Glutamatergic neuron (in vitro differentiated cells): ENCODE measurements around the gene WT1. TPM values are rescaled to one million over a fixed set of nuclear protein-coding genes. Genes with fewer than 3 reads are reported as not detected.
"Not testable (repeated sequence)": the region's sequence is repeated elsewhere in the genome, so short reads cannot be mapped to it uniquely, and the experiment has no call there.

Source experiments
- DNase-seq: peaks from one replicate; pipeline ENCODE4 v3.0.0; 2022
- H3K27ac Mint-ChIP-seq: one replicate; pipeline ENCODE4 v1.8.0; 2020; ENCODE audit warnings: mild to moderate bottlenecking, mixed read lengths, inconsistent platforms; ENCODE audit not compliant: unreplicated experiment
- H3K27me3 Mint-ChIP-seq: one replicate; pipeline ENCODE4 v1.8.0; 2020; ENCODE audit warnings: mild to moderate bottlenecking, moderate library complexity, mixed read lengths, inconsistent platforms; ENCODE audit not compliant: unreplicated experiment
- H3K36me3 Mint-ChIP-seq: one replicate; pipeline ENCODE4 v1.8.0; 2020; ENCODE audit warnings: mild to moderate bottlenecking, mixed read lengths, inconsistent platforms; ENCODE audit not compliant: unreplicated experiment
- H3K4me1 Mint-ChIP-seq: one replicate; pipeline ENCODE4 v1.8.0; 2020; ENCODE audit warnings: mild to moderate bottlenecking, low read depth, mixed read lengths, inconsistent platforms; ENCODE audit not compliant: unreplicated experiment
- H3K4me3 Mint-ChIP-seq: one replicate; pipeline ENCODE4 v1.8.0; 2020; ENCODE audit warnings: mild to moderate bottlenecking, mixed read lengths, inconsistent platforms; ENCODE audit not compliant: unreplicated experiment
- H3K9me3 Mint-ChIP-seq: one replicate; pipeline ENCODE4 v1.8.0; 2020; ENCODE audit warnings: mild to moderate bottlenecking, moderate library complexity, mixed read lengths, inconsistent platforms; ENCODE audit not compliant: unreplicated experiment
- long read RNA-seq: library from polyadenylated mRNA; unstranded; transcript quantifications from one replicate; pipeline ENCODE4 v2.0.0, GENCODE V29; 2020; ENCODE audit not compliant: unreplicated experiment
- total RNA-seq: library from RNA; stranded (reverse); fragmentation: NEBNext Ultra II Directional; extraction: Animal tissue kit (Norgen Biotek cat#: 25700); gene quantifications from one replicate; pipeline ENCODE4 v1.2.1, GENCODE V29; 2021; ENCODE audit not compliant: unreplicated experiment
- TF ChIP-seq, protein P1 (sequence below): fragments of 200-600 bp; sonication (generic); IDR thresholded peaks from one replicate; pipeline ENCODE4 v1.5.0; 2021; ENCODE audit not compliant: partially characterized antibody, unreplicated experiment

Gene WT1
- total RNA-seq, result not detected
- long read RNA-seq, result 0 reads

DNA sequence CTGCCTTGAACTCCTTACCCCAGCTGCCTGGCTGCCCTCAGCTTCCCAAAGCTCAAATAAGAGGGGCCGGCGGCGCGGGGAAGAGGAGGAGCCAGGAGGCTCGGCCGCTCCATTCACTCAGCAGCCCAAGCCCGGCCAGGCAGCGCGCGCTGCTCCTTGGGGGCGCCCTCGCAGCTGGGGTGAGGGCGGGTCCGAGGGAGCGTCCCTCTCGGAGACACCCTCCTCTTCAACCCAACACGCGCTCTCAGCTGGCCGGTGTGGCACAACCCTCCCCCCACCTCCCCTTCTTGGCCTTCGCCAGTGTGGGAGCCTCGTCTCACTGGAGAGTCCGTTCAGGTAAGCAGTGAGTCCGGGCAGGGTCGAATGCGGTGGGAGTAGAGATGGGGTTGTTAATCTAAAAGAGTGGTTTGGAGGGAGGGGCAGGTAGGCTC, at the start of gene WT1:
Gene WT1 (minus strand): TSS at position 29 of the 431 bp plus-strand sequence.
- H3K27ac Mint-ChIP-seq, result no peak within 1 kb of the TSS
- H3K27me3 Mint-ChIP-seq, result peaks cover 41% of the 10 kb centered on the region
- H3K9me3 Mint-ChIP-seq, result peaks cover 27% of the 10 kb centered on the region
- TF ChIP-seq, protein P1, sequence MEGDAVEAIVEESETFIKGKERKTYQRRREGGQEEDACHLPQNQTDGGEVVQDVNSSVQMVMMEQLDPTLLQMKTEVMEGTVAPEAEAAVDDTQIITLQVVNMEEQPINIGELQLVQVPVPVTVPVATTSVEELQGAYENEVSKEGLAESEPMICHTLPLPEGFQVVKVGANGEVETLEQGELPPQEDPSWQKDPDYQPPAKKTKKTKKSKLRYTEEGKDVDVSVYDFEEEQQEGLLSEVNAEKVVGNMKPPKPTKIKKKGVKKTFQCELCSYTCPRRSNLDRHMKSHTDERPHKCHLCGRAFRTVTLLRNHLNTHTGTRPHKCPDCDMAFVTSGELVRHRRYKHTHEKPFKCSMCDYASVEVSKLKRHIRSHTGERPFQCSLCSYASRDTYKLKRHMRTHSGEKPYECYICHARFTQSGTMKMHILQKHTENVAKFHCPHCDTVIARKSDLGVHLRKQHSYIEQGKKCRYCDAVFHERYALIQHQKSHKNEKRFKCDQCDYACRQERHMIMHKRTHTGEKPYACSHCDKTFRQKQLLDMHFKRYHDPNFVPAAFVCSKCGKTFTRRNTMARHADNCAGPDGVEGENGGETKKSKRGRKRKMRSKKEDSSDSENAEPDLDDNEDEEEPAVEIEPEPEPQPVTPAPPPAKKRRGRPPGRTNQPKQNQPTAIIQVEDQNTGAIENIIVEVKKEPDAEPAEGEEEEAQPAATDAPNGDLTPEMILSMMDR, result no peak
- H3K4me3 Mint-ChIP-seq, result peak within 1 kb of the TSS; percentile 61
- DNase-seq, result peak; percentile 63
- peaks cover 6% of the 10 kb centered on the region for H3K4me1 Mint-ChIP-seq
- no peaks in the 10 kb centered on the region for H3K36me3 Mint-ChIP-seq

DNA sequence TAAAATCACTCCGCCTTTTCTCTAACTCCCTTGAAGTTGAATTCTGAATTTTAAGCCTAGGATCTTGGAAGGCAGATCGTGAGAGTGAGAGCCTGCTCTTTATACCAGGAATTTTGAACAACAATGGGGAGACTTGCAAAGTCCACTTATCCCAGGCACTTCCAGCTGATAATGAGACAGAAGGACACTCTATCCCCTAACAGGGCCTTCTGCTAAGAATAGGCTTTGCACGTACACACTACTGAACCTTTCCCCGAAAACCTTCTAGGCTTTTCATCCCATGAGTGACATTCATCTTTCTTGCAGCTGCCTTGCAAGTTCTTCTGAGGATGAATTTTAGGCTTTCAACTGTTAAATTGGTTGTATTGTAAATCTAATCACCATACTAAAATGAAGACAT, 44.0 kb upstream of the WT1 start:
- Mint-ChIP-seq H3K36me3 (no peaks in the 10 kb centered on the region), H3K27me3 (no peaks in the 10 kb centered on the region), H3K4me1 (peaks cover 2% of the 10 kb centered on the region), H3K27ac (no peak overlapping the region), H3K4me3 (no peak overlapping the region), H3K9me3 (no peaks in the 10 kb centered on the region)
- DNase-seq, result no peak
- TF ChIP-seq, protein P1, result no peak

DNA sequence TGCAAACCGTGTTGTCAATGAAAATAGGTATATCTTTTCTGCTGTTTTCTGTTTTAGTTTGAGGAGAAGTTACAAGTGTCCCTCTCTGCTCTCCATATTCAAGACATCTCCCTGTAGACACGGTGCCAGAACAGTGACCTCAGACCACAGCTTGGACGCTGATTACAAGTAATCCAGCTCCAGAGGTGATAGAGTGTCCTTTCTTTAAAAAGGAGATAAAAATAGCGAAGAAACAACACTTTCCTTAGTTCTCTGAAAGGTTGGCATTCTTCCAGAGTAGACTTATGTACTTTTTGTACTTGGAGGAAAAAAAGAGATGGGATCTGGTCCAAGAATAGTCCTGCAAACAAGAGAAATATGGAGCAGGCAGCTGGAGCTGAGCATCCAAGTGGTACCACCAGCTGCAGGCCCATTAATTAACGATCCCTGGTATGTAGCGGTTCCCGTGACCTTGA, 43.0 kb upstream of the WT1 start:
- no peak for DNase-seq
- H3K27ac Mint-ChIP-seq, result no peak overlapping the region
- H3K4me1 Mint-ChIP-seq, result peaks cover 2% of the 10 kb centered on the region
- H3K36me3 Mint-ChIP-seq, result no peaks in the 10 kb centered on the region
- H3K4me3 Mint-ChIP-seq, result no peak overlapping the region
- no peaks in the 10 kb centered on the region for H3K27me3 Mint-ChIP-seq
- TF ChIP-seq, protein P1, result no peak
- no peaks in the 10 kb centered on the region for H3K9me3 Mint-ChIP-seq

DNA sequence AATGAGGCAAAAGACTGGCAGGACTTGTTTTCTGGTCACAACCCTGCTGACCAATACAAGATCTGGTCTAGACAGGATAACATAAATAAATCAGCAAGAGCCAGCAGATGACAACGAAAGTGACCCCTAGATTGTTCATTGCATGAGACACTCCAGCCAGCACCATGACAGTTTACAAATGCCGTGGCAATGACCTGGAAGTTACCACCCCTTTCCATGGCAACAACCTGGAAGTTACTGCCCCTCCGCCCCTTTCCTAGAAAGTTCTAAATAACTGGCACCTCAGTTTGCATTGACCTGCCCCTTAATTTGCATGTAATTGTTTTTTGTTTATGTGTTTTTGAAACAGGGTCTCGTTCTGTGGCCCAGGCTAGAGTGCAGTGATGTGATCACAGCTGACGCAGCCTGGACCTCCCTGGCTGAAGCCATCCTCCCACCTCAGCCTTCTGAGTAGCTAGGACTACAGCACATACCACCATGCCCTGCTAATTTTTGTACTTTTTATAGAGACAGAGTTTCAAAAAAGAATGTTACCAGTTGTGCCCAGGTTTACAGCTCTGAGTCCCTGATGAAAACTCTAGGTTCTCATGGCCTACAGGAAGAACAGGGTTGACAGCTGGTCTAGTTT, 38.1 kb upstream of the WT1 start:
- H3K27ac Mint-ChIP-seq, result no peak overlapping the region
- TF ChIP-seq, protein P1, result no peak
- H3K36me3 Mint-ChIP-seq, result no peaks in the 10 kb centered on the region
- H3K4me3 Mint-ChIP-seq, result no peak overlapping the region
- H3K9me3 Mint-ChIP-seq, result peaks cover 2% of the 10 kb centered on the region
- no peaks in the 10 kb centered on the region for H3K27me3 Mint-ChIP-seq
- no peak for DNase-seq
- peaks cover 2% of the 10 kb centered on the region for H3K4me1 Mint-ChIP-seq

DNA sequence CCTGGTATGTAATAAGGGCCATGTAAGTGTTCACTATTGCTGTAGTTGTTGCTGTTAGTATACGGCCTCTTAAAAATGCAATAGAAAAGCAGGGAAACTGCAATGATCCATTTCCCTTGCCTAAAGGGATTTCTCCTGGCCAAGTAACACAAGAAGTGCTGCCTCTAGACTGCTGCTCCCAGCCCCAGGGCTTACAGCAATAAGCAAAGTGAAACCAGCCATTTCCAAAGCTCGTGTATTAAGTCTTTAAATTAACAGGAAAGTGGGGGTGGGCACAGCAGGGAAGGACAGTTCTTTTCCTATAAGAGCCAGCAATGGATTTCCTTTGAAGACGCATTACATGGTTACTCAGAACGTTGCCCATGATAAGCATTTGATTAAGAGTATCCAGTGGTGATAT, 36.9 kb upstream of the WT1 start:
- TF ChIP-seq, protein P1, result no peak

DNA sequence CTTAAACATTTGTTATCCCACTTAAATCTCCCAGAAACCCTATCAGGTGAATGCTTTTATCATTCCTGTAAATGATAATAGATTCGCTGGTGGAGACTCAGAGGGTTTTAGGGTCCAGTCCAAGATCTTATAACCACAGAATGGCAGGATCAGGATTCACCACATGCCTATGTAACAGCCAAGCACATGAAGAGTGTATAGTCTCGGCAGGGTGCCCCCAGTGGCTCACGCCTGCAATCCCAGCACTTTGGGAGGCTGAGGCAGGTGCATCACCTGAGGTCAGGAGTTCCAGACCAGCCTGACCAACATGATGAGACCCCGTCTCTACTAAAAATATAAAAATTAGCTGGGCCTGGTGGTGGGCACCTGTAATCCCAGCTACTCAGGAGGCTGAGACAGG, 36.2 kb upstream of the WT1 start:
- H3K27ac Mint-ChIP-seq, H3K9me3 Mint-ChIP-seq, H3K4me3 Mint-ChIP-seq, DNase-seq, H3K36me3 Mint-ChIP-seq, H3K27me3 Mint-ChIP-seq, H3K4me1 Mint-ChIP-seq: not testable (repeated sequence)

More for the DNA sequence above, 36.9 kb upstream of the WT1 start:
- Mint-ChIP-seq H3K9me3 (peaks cover 2% of the 10 kb centered on the region), H3K36me3 (no peaks in the 10 kb centered on the region), H3K4me1 (peaks cover 2% of the 10 kb centered on the region), H3K27ac (no peak overlapping the region), H3K27me3 (no peaks in the 10 kb centered on the region), H3K4me3 (no peak overlapping the region)
- DNase-seq, result no peak
